GM12891 (cell line): ENCODE data around the gene PLEKHH2.

Source experiments
- POLR2A ChIP-seq: IDR thresholded peaks from 2 replicates; pipeline ENCODE4 v1.6.1; 2011; ENCODE audit warnings: low read depth, low read length, control low read depth
- POLR2AphosphoS5 ChIP-seq: IDR thresholded peaks from 2 replicates; pipeline ENCODE4 v1.6.1; 2011; ENCODE audit warnings: low read depth, low read length, control low read depth
- SPI1 ChIP-seq: IDR thresholded peaks from 2 replicates; pipeline ENCODE4 v1.6.1; 2011; ENCODE audit warnings: low read depth, low read length, control low read depth
- TAF1 ChIP-seq: IDR thresholded peaks from 2 replicates; pipeline ENCODE4 v1.6.1; 2011; ENCODE audit warnings: low read depth, low read length, control low read depth

DNA sequence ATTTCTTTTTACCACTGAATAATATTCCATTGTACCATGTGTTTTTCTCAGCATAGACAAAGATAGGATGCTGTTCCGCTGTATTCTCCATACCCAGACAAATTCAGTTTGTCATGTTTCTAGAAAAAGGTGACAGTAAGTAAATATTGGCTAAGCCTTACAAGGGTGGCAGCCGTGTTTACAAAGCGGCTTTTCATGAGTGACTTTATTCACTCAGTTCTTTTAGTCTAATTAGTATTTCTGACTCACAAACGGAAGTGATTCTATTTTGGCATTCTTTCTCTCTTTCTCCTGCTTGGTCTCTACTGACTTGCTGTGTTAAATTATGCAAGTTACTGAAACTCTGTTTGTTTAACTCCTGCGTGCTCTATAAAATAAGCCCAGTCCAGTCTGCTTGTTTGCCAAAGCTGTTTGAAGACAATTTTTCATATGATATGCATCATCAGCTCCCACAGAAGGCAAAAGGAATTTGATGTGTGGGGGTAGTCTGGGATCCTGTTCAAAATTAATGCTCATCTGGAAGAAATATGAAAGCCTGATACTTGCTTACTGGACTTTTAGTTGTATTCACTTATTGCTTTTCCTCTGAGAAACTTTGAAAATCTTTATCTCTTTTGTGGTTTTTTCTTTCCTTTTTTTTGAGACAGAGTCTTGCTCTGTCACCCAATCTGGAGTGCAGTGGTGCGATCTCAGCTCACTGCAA, 2.3 kb upstream of the PLEKHH2 start:
- TF ChIP-seq POLR2AphosphoS5 (no peak), POLR2A (no peak), SPI1 (no peak), TAF1 (no peak)
